WTC11 (cell line): ENCODE data around the gene TMEM141. TPM values are rescaled to one million over a fixed set of nuclear protein-coding genes. Genes with fewer than 3 reads are reported as not detected.
"Not testable (repeated sequence)": the region's sequence is repeated elsewhere in the genome, so short reads cannot be mapped to it uniquely, and the experiment has no call there.

Source experiments
- ATAC-seq: fragments of 200-7000 bp; cut with Tn5 transposase; 2 replicates; pipeline ENCODE4 v1.10.0; 2021; ENCODE audit warnings: mild to moderate bottlenecking, moderate library complexity
- CTCF ChIA-PET: fragments of 300-600 bp; sonication (Branson Sonifier 250); formaldehyde crosslinking; loops from one replicate; lab custom pipeline; 2021; ENCODE audit warnings: antibody characterized with exemption; lab: Charles Lee
- POLR2A ChIA-PET: fragments of 350-600 bp; sonication (Branson Sonifier 250); formaldehyde crosslinking; loops from one replicate; lab custom pipeline; 2021; ENCODE audit warnings: antibody characterized with exemption; lab: Charles Lee
- DNase-seq: peaks from one replicate; pipeline ENCODE4 v3.0.0; 2021; ENCODE audit warnings: low spot score
- H3K27ac Mint-ChIP-seq: 2 replicates; pipeline ENCODE4 v1.8.0; 2021; ENCODE audit warnings: mixed read lengths
- H3K27me3 Mint-ChIP-seq: 2 replicates; pipeline ENCODE4 v1.8.0; 2021; ENCODE audit warnings: low read depth, mild to moderate bottlenecking, moderate library complexity, mixed read lengths
- H3K36me3 Mint-ChIP-seq: 2 replicates; pipeline ENCODE4 v1.8.0; 2021; ENCODE audit warnings: mixed read lengths
- H3K4me1 Mint-ChIP-seq: 2 replicates; pipeline ENCODE4 v1.8.0; 2022; ENCODE audit warnings: mixed read lengths
- H3K4me3 Mint-ChIP-seq: 2 replicates; pipeline ENCODE4 v1.8.0; 2021; ENCODE audit warnings: mild to moderate bottlenecking, moderate library complexity, mixed read lengths
- H3K9me3 Mint-ChIP-seq: 2 replicates; pipeline ENCODE4 v1.8.0; 2021; ENCODE audit warnings: mixed read lengths
- EMX1 ChIP-seq: fragments of 250-450 bp; sonication (Bioruptor Pico); IDR thresholded peaks from 2 replicates; pipeline ENCODE4 v1.8.0; 2021; ENCODE audit warnings: mild to moderate bottlenecking
- FOXP1 ChIP-seq: sonication (generic); formaldehyde crosslinking; IDR thresholded peaks from 2 replicates; pipeline ENCODE4 v1.8.0; 2022; ENCODE audit warnings: missing genetic modification reagents, mild to moderate bottlenecking, moderate library complexity, borderline replicate concordance
- GABPB1 ChIP-seq: sonication (generic); formaldehyde crosslinking; IDR thresholded peaks from 2 replicates; pipeline ENCODE4 v1.8.1; 2023; ENCODE audit warnings: mild to moderate bottlenecking, missing genetic modification reagents
- HMGA2 ChIP-seq: fragments of 250-450 bp; sonication (Bioruptor Pico); IDR thresholded peaks from 2 replicates; pipeline ENCODE4 v1.4.0; 2021; ENCODE audit warnings: mild to moderate bottlenecking, moderate library complexity
- MYBL2 ChIP-seq: sonication (generic); formaldehyde crosslinking; IDR thresholded peaks from 2 replicates; pipeline ENCODE4 v1.8.1; 2023; ENCODE audit warnings: mild to moderate bottlenecking, moderate library complexity, missing genetic modification reagents
- OVOL2 ChIP-seq: fragments of 250-450 bp; sonication (Bioruptor Pico); IDR thresholded peaks from 2 replicates; pipeline ENCODE4 v1.9.0; 2021; ENCODE audit warnings: mild to moderate bottlenecking, borderline replicate concordance
- PRRX2 ChIP-seq: fragments of 250-450 bp; sonication (Bioruptor Pico); IDR thresholded peaks from 2 replicates; pipeline ENCODE4 v1.8.0; 2021; ENCODE audit warnings: mild to moderate bottlenecking
- RELA ChIP-seq: sonication (generic); formaldehyde crosslinking; IDR thresholded peaks from 2 replicates; pipeline ENCODE4 v1.8.1; 2022; ENCODE audit warnings: missing genetic modification reagents, mild to moderate bottlenecking, borderline replicate concordance
- SMAD3 ChIP-seq: sonication (generic); formaldehyde crosslinking; IDR thresholded peaks from 2 replicates; pipeline ENCODE4 v1.8.0; 2022; ENCODE audit warnings: missing genetic modification reagents, mild to moderate bottlenecking, borderline replicate concordance
- total RNA-seq: library from RNA; stranded (reverse); gene quantifications from 3 replicates; pipeline ENCODE4 v1.2.3, GENCODE V29; 2021
- TF ChIP-seq, protein P1 (sequence below): sonication (generic); formaldehyde crosslinking; IDR thresholded peaks from 2 replicates; pipeline ENCODE4 v1.8.1; 2022; ENCODE audit warnings: mild to moderate bottlenecking, moderate library complexity, missing genetic modification reagents
- TF ChIP-seq, protein P2 (sequence below): sonication (generic); formaldehyde crosslinking; IDR thresholded peaks from 2 replicates; pipeline ENCODE4 v1.8.1; 2023; ENCODE audit warnings: mild to moderate bottlenecking, missing genetic modification reagents, moderate library complexity
- TF ChIP-seq, protein P3 (sequence below): sonication (generic); formaldehyde crosslinking; IDR thresholded peaks from 2 replicates; pipeline ENCODE4 v1.8.1; 2023; ENCODE audit warnings: mild to moderate bottlenecking, missing genetic modification reagents
- TF ChIP-seq, protein P4 (sequence below): sonication (generic); formaldehyde crosslinking; IDR thresholded peaks from 2 replicates; pipeline ENCODE4 v1.8.1; 2023; ENCODE audit warnings: mild to moderate bottlenecking, missing genetic modification reagents, moderate library complexity
- TF ChIP-seq, protein P5 (sequence below): sonication (generic); formaldehyde crosslinking; IDR thresholded peaks from 2 replicates; pipeline ENCODE4 v1.8.1; 2023; ENCODE audit warnings: mild to moderate bottlenecking, moderate library complexity, missing genetic modification reagents
- TF ChIP-seq, protein P6 (sequence below): fragments of 200-600 bp; IDR thresholded peaks from 2 replicates; pipeline ENCODE4 v1.8.0; 2022; ENCODE audit warnings: antibody characterized with exemption
- TF ChIP-seq, protein P7 (sequence below): sonication (generic); formaldehyde crosslinking; IDR thresholded peaks from 2 replicates; pipeline ENCODE4 v1.8.0; 2022; ENCODE audit warnings: mild to moderate bottlenecking, missing genetic modification reagents

TMEM141 gene
- total RNA-seq, 1 experiment from 2014 or later: 72.0 TPM

DNA sequence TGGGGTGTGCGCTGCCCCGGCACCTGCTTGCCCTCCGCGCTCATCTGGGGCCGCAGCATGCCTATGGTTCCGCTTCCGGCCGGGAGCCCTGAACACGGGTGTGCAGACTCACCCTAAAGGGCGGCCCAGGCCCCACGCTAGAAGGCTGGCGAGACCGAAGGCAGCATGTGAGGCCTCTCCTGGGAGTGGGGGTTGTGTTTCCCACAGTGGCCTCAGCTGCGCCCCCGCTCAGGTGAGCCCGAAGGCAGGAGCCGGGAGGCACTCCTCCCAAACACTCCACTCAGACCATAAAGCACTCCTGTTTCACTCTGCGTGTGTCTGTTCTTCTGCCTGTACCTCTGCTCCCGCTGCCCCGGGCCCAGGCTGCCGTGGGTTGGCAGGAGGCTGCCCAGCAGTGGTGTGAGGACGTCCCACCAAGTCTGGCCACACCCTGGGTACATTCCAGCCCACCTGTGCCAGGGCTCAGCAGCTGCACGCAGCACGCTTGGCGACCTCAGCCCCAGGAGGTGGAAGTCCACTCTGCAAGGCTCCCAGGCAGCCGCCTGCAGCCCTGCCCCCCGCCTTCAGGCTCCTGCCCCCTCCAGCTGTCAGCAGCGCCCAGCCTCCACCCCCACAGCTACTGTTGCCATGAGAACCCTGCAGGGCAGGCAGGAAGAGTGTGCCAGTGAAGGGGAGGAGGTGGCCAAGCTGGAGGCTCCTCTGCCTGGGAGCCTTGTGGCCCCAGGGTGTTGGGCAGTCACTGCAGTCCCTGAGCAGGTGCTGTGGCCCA, 49.9 kb downstream of the TMEM141 start:
- DNase-seq: no peak
- POLR2A ChIA-PET: interaction anchor here (1.1 to 1.7 kb wide), 5 partner anchors 18 to 41 kb away, joined by 3 to 4 read pairs (median 3); no protein-coding TSS in a partner anchor
- no peak overlapping the region for H3K4me3 Mint-ChIP-seq
- peaks cover 23% of the 10 kb centered on the region for H3K4me1 Mint-ChIP-seq
- CTCF ChIA-PET: interaction anchor here (0.6 to 5.9 kb wide), 14 partner anchors 13 to 236 kb away, joined by 3 to 64 read pairs (median 6); partner anchors contain the start of genes RABL6, TMEM141 and UAP1L1
- H3K27me3 Mint-ChIP-seq: no peaks in the 10 kb centered on the region
- no peak for ATAC-seq
- H3K27ac Mint-ChIP-seq: peak overlapping the region; percentile 76; the same call in 1 of the 2 replicates
- TF ChIP-seq GABPB1 (CRISPR knock-in tag): no peak
- TF ChIP-seq, protein P1, sequence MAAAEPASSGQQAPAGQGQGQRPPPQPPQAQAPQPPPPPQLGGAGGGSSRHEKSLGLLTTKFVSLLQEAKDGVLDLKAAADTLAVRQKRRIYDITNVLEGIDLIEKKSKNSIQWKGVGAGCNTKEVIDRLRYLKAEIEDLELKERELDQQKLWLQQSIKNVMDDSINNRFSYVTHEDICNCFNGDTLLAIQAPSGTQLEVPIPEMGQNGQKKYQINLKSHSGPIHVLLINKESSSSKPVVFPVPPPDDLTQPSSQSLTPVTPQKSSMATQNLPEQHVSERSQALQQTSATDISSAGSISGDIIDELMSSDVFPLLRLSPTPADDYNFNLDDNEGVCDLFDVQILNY (CRISPR knock-in tag): no peak
- 0 out of 2 replicates have a peak, but pooled peaks have one; percentile 11 for TF ChIP-seq MYBL2 (CRISPR knock-in tag)
- TF ChIP-seq RELA (CRISPR knock-in tag): 0 out of 2 replicates have a peak, but pooled peaks have one; percentile 69
- no peaks in the 10 kb centered on the region for H3K9me3 Mint-ChIP-seq
- H3K36me3 Mint-ChIP-seq: no peaks in the 10 kb centered on the region

DNA sequence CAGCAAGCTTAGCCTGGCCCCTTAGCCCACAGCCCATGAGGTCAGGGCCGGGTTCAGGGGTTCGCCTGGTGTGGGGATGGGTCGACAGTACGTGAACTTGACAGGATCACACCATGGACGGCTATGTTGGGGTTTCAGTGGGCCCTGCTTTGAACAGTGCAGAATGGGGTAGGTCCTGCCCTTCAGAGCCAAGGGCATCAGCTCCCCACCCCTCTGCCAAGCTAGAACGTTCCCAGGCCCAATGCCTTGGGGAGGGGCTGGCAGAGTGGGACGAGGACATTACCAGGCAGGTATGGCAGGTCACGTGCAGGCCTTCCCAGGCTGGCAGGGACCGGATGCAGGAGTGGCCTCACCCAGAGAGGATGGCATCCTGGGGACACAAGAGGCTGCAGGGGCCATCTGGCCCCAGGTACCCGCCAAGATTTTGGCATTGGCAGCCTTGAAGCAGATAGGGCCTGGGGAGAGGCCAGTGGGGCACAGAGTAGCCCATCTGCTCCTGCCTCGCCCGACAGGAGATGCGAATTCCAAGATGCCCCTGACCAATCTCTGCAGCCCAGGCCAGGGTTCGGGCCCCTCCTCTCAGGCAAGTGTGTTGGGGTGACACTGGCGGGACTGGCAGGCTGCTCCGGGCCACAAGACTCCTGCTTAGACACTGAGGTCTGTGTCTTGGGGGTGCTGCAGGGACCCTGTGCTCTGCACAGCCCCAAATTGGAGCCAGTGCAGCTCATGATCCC, 50.7 kb downstream of the TMEM141 start:
- peak; percentile 2 for ATAC-seq
- H3K27ac Mint-ChIP-seq, H3K9me3 Mint-ChIP-seq, H3K27me3 Mint-ChIP-seq, DNase-seq, H3K36me3 Mint-ChIP-seq: not testable (repeated sequence)
- ChIA-PET POLR2A (interaction anchor here (1.1 to 1.7 kb wide), 2 partner anchors 18 to 19 kb away, joined by 3 to 4 read pairs; no protein-coding TSS in a partner anchor), CTCF (interaction anchor here (0.5 to 5.9 kb wide), 39 partner anchors 8 to 477 kb away, joined by 3 to 64 read pairs (median 5); partner anchors contain the start of genes CLIC3, DIPK1B, FBXW5 and PAXX)
- peaks cover 23% of the 10 kb centered on the region for H3K4me1 Mint-ChIP-seq
- peak overlapping the region; percentile 33; the same call in 1 of the 2 replicates for H3K4me3 Mint-ChIP-seq
- TF ChIP-seq MYBL2 (CRISPR knock-in tag): 0 out of 2 replicates have a peak, but pooled peaks have one; percentile 5
- TF ChIP-seq, protein P2, sequence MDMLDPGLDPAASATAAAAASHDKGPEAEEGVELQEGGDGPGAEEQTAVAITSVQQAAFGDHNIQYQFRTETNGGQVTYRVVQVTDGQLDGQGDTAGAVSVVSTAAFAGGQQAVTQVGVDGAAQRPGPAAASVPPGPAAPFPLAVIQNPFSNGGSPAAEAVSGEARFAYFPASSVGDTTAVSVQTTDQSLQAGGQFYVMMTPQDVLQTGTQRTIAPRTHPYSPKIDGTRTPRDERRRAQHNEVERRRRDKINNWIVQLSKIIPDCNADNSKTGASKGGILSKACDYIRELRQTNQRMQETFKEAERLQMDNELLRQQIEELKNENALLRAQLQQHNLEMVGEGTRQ (CRISPR knock-in tag): peak; percentile 73
- 0 out of 2 replicates have a peak, but pooled peaks have one; percentile 50 for TF ChIP-seq OVOL2 (CRISPR knock-in tag)

DNA sequence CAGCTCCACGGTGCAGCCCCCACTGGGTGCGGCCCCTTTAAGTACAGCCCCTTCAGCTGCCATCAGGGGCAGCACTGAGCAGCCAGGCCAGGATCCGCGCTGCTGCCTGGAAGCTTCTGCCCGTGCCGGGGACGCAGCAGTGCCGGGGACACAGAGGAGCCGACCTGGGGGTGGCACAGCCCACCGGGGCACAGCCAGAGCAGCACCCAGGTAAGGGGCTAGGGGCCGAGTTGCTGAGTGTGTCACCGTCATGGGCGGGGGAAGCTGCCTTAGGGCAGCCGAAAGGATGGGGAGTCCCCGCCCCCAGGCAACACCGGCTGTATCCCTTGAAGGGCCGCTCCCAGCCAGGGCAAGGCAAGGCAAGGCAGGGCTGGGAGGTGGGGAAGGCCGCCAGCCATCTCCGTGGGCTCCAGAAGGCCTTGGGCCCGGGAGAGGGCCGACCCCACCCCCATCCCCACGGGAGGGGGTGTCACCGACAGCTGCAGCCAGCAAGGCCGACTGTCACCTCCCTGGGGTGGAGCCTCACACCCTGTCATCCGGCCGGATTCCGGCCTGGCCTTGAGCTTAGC, 51.3 kb downstream of the TMEM141 start, which contains the start of gene AJM1:
TSS of gene AJM1 (plus strand) at position 99 of the 569 bp plus-strand sequence. CDS start 1,937 bp downstream, outside the sequence.
- POLR2A ChIA-PET: interaction anchor here (1.1 kb wide), 1 partner anchor 19 kb away, joined by 4 read pairs; no protein-coding TSS in a partner anchor
- H3K4me3 Mint-ChIP-seq: peak within 1 kb of the TSS; percentile 33

More for the DNA sequence above, 51.3 kb downstream of the TMEM141 start, which contains the start of gene AJM1:
- H3K27me3 Mint-ChIP-seq, H3K27ac Mint-ChIP-seq: not testable (repeated sequence)
- peak; percentile 89 for DNase-seq
- CTCF ChIA-PET: interaction anchor here (0.6 to 5.9 kb wide), 44 partner anchors 9 to 358 kb away, joined by 3 to 64 read pairs (median 4); partner anchors contain the start of genes CLIC3, DIPK1B, FBXW5 and NPDC1
- TF ChIP-seq, protein P3, sequence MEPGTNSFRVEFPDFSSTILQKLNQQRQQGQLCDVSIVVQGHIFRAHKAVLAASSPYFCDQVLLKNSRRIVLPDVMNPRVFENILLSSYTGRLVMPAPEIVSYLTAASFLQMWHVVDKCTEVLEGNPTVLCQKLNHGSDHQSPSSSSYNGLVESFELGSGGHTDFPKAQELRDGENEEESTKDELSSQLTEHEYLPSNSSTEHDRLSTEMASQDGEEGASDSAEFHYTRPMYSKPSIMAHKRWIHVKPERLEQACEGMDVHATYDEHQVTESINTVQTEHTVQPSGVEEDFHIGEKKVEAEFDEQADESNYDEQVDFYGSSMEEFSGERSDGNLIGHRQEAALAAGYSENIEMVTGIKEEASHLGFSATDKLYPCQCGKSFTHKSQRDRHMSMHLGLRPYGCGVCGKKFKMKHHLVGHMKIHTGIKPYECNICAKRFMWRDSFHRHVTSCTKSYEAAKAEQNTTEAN (CRISPR knock-in tag): 0 out of 2 replicates have a peak, but pooled peaks have one; percentile 52
- TF ChIP-seq, protein P4, sequence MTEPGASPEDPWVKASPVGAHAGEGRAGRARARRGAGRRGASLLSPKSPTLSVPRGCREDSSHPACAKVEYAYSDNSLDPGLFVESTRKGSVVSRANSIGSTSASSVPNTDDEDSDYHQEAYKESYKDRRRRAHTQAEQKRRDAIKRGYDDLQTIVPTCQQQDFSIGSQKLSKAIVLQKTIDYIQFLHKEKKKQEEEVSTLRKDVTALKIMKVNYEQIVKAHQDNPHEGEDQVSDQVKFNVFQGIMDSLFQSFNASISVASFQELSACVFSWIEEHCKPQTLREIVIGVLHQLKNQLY (CRISPR knock-in tag): 0 out of 2 replicates have a peak, but pooled peaks have one; percentile 71
- peak; percentile 72; the same call in 1 of the 2 replicates for TF ChIP-seq EMX1 (CRISPR knock-in tag)
- TF ChIP-seq FOXP1 (CRISPR knock-in tag): peak; percentile 68; the same call in 1 of the 2 replicates
- 0 out of 2 replicates have a peak, but pooled peaks have one; percentile 4 for TF ChIP-seq HMGA2 (CRISPR knock-in tag)
- TF ChIP-seq, protein P5, sequence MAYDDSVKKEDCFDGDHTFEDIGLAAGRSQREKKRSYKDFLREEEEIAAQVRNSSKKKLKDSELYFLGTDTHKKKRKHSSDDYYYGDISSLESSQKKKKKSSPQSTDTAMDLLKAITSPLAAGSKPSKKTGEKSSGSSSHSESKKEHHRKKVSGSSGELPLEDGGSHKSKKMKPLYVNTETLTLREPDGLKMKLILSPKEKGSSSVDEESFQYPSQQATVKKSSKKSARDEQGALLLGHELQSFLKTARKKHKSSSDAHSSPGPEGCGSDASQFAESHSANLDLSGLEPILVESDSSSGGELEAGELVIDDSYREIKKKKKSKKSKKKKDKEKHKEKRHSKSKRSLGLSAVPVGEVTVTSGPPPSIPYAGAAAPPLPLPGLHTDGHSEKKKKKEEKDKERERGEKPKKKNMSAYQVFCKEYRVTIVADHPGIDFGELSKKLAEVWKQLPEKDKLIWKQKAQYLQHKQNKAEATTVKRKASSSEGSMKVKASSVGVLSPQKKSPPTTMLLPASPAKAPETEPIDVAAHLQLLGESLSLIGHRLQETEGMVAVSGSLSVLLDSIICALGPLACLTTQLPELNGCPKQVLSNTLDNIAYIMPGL (CRISPR knock-in tag): peak; percentile 67; the same call in 1 of the 2 replicates
- TF ChIP-seq, protein P6, sequence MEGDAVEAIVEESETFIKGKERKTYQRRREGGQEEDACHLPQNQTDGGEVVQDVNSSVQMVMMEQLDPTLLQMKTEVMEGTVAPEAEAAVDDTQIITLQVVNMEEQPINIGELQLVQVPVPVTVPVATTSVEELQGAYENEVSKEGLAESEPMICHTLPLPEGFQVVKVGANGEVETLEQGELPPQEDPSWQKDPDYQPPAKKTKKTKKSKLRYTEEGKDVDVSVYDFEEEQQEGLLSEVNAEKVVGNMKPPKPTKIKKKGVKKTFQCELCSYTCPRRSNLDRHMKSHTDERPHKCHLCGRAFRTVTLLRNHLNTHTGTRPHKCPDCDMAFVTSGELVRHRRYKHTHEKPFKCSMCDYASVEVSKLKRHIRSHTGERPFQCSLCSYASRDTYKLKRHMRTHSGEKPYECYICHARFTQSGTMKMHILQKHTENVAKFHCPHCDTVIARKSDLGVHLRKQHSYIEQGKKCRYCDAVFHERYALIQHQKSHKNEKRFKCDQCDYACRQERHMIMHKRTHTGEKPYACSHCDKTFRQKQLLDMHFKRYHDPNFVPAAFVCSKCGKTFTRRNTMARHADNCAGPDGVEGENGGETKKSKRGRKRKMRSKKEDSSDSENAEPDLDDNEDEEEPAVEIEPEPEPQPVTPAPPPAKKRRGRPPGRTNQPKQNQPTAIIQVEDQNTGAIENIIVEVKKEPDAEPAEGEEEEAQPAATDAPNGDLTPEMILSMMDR: peak; percentile 74
- TF ChIP-seq, protein P7, sequence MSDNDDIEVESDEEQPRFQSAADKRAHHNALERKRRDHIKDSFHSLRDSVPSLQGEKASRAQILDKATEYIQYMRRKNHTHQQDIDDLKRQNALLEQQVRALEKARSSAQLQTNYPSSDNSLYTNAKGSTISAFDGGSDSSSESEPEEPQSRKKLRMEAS (CRISPR knock-in tag): 0 out of 2 replicates have a peak, but pooled peaks have one; percentile 52
- peak; percentile 67 for TF ChIP-seq PRRX2
- TF ChIP-seq SMAD3 (CRISPR knock-in tag): 0 out of 2 replicates have a peak, but pooled peaks have one; percentile 44
- TF ChIP-seq, all 79 proteins: peak for 10; not testable (repeated sequence) for 69
- H3K9me3 Mint-ChIP-seq, H3K36me3 Mint-ChIP-seq: not testable (repeated sequence)
- peak; percentile 63 for ATAC-seq
- H3K4me1 Mint-ChIP-seq: peaks cover 23% of the 10 kb centered on the region
